Progenitor cell of endocrine pancreas (in vitro differentiated cells): ENCODE measurements around the gene KCNK4. TPM values are rescaled to one million over a fixed set of nuclear protein-coding genes. Genes with fewer than 3 reads are reported as not detected.

Source experiments
- DNase-seq: peaks from one replicate; pipeline ENCODE4 v3.0.0; 2021; ENCODE audit warnings: low spot score; ENCODE audit not compliant: unreplicated experiment
- H3K27ac Mint-ChIP-seq: 2 replicates; pipeline ENCODE4 v1.8.0; 2021; ENCODE audit warnings: mild to moderate bottlenecking, moderate library complexity, mixed read lengths
- H3K27me3 Mint-ChIP-seq: 2 replicates; pipeline ENCODE4 v1.8.0; 2021; ENCODE audit warnings: mixed read lengths
- H3K36me3 Mint-ChIP-seq: 2 replicates; pipeline ENCODE4 v1.8.0; 2022; ENCODE audit warnings: mixed read lengths; ENCODE audit not compliant: insufficient read depth
- H3K4me1 Mint-ChIP-seq: 2 replicates; pipeline ENCODE4 v1.8.0; 2021; ENCODE audit warnings: low read depth, mixed read lengths
- H3K4me3 Mint-ChIP-seq: 2 replicates; pipeline ENCODE4 v1.8.0; 2021; ENCODE audit warnings: low read depth, mild to moderate bottlenecking, moderate library complexity, mixed read lengths
- H3K9me3 Mint-ChIP-seq: 2 replicates; pipeline ENCODE4 v1.8.0; 2021; ENCODE audit warnings: low read depth, mixed read lengths
- CTCF ChIP-seq: fragments of 200-600 bp; sonication (generic); IDR thresholded peaks from one replicate; pipeline ENCODE4 v1.5.0; 2021; ENCODE audit warnings: antibody characterized with exemption, mild to moderate bottlenecking; ENCODE audit not compliant: unreplicated experiment
- microRNA-seq: library from miRNA; unstranded; fragments of <30 nt; microRNA quantifications from one replicate; pipeline ENCODE4 v1.1.0, GENCODE V29; 2020; ENCODE audit warnings: borderline number of aligned reads; ENCODE audit not compliant: unreplicated experiment
- total RNA-seq: library from RNA; stranded (reverse); gene quantifications from 2 replicates; pipeline ENCODE4 v1.2.1, GENCODE V29; 2021

KCNK4 gene
- total RNA-seq, 1 donor from 2014 or later = 0.62 TPM

DNA sequence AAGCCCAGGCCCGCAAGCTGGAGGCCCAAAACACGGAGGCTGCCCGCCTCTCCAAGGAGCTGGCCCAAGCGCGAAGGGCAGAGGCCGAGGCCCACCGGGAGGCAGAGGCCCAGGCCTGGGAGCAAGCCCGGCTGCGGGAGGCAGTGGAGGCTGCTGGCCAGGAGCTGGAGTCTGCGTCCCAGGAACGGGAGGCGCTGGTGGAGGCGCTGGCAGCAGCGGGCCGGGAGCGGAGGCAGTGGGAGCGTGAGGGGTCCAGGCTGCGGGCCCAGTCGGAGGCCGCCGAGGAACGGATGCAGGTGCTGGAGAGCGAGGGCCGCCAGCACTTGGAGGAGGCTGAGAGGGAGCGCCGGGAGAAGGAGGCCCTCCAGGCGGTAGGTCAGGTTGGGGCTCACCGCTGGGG lies 53.7 kb downstream of the KCNK4 start:
- Mint-ChIP-seq H3K36me3 (no peaks in the 10 kb centered on the region), H3K4me3 (no peak overlapping the region), H3K9me3 (no peaks in the 10 kb centered on the region), H3K27me3 (peaks cover 17% of the 10 kb centered on the region), H3K4me1 (no peaks in the 10 kb centered on the region), H3K27ac (no peak overlapping the region)
- DNase-seq = no peak
- TF ChIP-seq CTCF = no peak

GRCh38 chr11:64347193-64347867 lies 56.2 kb downstream of the KCNK4 start:
- DNase-seq = no peak
- Mint-ChIP-seq H3K9me3 (no peaks in the 10 kb centered on the region), H3K36me3 (no peaks in the 10 kb centered on the region), H3K4me3 (no peak overlapping the region), H3K27ac (no peak overlapping the region), H3K27me3 (peaks cover 3% of the 10 kb centered on the region), H3K4me1 (no peaks in the 10 kb centered on the region)
- TF ChIP-seq CTCF = no peak

DNA sequence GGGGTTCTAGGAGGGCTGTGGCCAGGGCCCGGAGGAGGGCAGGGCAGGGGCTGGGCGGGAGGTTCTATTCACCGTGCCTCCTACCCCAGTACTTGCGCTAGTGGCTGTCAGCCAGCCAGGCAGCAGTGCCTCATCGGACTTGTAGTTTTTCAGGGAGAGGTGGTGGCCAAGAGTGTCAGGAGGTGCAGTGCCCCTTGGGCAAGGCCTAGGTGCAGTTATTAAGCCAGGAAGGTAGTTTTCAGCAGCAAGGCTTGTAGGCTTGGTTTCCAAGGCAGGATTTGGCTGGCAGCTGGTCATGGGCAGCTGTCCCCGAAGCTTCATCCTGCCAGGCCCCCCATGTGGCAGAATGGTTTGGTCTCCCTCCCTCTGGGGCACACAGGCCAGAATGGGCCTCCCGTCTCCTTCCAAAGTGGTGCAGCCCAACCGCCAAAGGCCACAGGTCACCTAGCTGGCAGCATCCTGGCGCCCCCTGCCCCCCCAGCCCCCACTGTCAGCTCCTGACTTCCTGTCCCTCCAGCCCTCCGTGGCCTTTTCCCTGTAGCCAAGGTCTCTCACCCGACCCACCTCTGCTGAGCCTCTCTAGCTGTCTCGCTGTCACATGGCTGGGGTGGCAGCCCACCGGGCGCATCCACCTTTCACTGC lies 57.4 kb downstream of the KCNK4 start:
- H3K27me3 Mint-ChIP-seq = peaks cover 3% of the 10 kb centered on the region
- TF ChIP-seq CTCF = no peak
- H3K36me3 Mint-ChIP-seq = no peaks in the 10 kb centered on the region
- no peak overlapping the region for H3K27ac Mint-ChIP-seq
- H3K4me3 Mint-ChIP-seq = no peak overlapping the region
- no peaks in the 10 kb centered on the region for H3K4me1 Mint-ChIP-seq
- no peak for DNase-seq
- no peaks in the 10 kb centered on the region for H3K9me3 Mint-ChIP-seq

DNA sequence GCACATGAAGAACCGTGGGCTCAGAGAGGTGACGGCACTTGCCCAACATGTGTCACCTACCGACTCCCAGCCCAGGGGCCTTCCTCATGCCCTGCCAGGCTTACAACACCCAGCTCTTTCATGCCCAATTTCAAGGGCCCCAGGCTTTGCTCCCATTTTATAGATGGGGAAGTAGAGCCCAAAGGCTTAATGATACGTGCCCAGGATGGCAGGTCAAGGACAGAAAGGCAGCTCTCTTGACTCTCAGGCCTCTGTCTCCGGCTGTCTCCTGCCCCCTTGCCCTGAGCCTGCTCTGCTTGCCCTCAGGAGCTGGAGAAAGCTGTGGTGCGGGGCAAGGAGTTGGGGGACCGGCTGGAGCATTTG lies 57.9 kb downstream of the KCNK4 start:
- Mint-ChIP-seq H3K4me1 (no peaks in the 10 kb centered on the region), H3K36me3 (no peaks in the 10 kb centered on the region), H3K4me3 (no peak overlapping the region), H3K27ac (no peak overlapping the region), H3K27me3 (peaks cover 3% of the 10 kb centered on the region), H3K9me3 (no peaks in the 10 kb centered on the region)
- DNase-seq = no peak
- TF ChIP-seq CTCF = no peak

- no peak for TF ChIP-seq CTCF
- no peaks in the 10 kb centered on the region for H3K4me1 Mint-ChIP-seq
- no peaks in the 10 kb centered on the region for H3K9me3 Mint-ChIP-seq
- peaks cover 3% of the 10 kb centered on the region for H3K27me3 Mint-ChIP-seq
- DNase-seq = no peak
- H3K4me3 Mint-ChIP-seq = no peak overlapping the region
- no peaks in the 10 kb centered on the region for H3K36me3 Mint-ChIP-seq
- no peak overlapping the region for H3K27ac Mint-ChIP-seq
These were observed 58.3 kb downstream of the KCNK4 start for GRCh38 chr11:64349404-64349803.

Small RNAs within 50 kb of the gene (microRNA-seq; reads per million reads assigned to microRNA genes)
- not detected for gene MIR7155

Other genes starting within 250 kb of the KCNK4 start
- gene MACROD1, start 125.2 kb upstream of the KCNK4 start, total RNA-seq = 28.0 and 30.6 TPM in 2 replicates
- gene STIP1, start 105.1 kb upstream of the KCNK4 start, total RNA-seq = 189 and 209 TPM in 2 replicates
- gene FERMT3, start 84.6 kb upstream of the KCNK4 start, total RNA-seq = 5.4 and 5.9 TPM in 2 replicates
- 52.0 and 53.9 TPM in 2 replicates for gene TRPT1, start 65.1 kb upstream of the KCNK4 start, total RNA-seq
- 42.9 and 48.2 TPM in 2 replicates for gene NUDT22, start 65.0 kb upstream of the KCNK4 start, total RNA-seq
- 35.4 and 39.1 TPM in 2 replicates for gene DNAJC4, start 60.8 kb upstream of the KCNK4 start, total RNA-seq
- 66.1 and 68.2 TPM in 2 replicates for gene VEGFB, start 56.7 kb upstream of the KCNK4 start, total RNA-seq
- 48.5 and 57.7 TPM in 2 replicates for gene FKBP2, start 50.2 kb upstream of the KCNK4 start, total RNA-seq
- 198 TPM in 2 replicates for gene PPP1R14B, start 44.4 kb upstream of the KCNK4 start, total RNA-seq
- gene PLCB3, start 39.8 kb upstream of the KCNK4 start, total RNA-seq = 22.6 and 27.3 TPM in 2 replicates
- gene BAD, start 6.6 kb upstream of the KCNK4 start, total RNA-seq = 42.8 and 46.9 TPM in 2 replicates
- gene GPR137, start 5.5 kb upstream of the KCNK4 start, total RNA-seq = 46.7 and 56.5 TPM in 2 replicates
- gene CATSPERZ, start 9.1 kb downstream of the KCNK4 start, total RNA-seq = not detected in 2 replicates
- 28.1 and 31.4 TPM in 2 replicates for gene ESRRA, start 14.2 kb downstream of the KCNK4 start, total RNA-seq
- gene TRMT112, start 26.3 kb downstream of the KCNK4 start, total RNA-seq = 137 and 149 TPM in 2 replicates
- gene PRDX5, start 26.8 kb downstream of the KCNK4 start, total RNA-seq = 157 and 171 TPM in 2 replicates
- gene CCDC88B, start 48.9 kb downstream of the KCNK4 start, total RNA-seq = 4.3 and 6.2 TPM in 2 replicates
- gene RPS6KA4, start 67.9 kb downstream of the KCNK4 start, total RNA-seq = 18.6 and 18.7 TPM in 2 replicates